MCF 10A (cell line): Measurements from ENCODE around the gene DNMBP. TPM values are rescaled to one million over a fixed set of nuclear protein-coding genes. Genes with fewer than 3 reads are reported as not detected.
"Not testable (repeated sequence)": the region's sequence is repeated elsewhere in the genome, so short reads cannot be mapped to it uniquely, and the experiment has no call there.

ENCODE experiments used
- BruUV-seq: library from RNA; stranded (reverse); fragments of 400-500 nt; replicated peaks from 2 replicates; lab custom pipeline; 2021; lab: Mats Ljungman, UMichigan
- CTCF ChIA-PET: fragments of 300-600 bp; sonication (Branson Sonifier 250); formaldehyde crosslinking; extraction: SDS; loops from one replicate; lab custom pipeline; 2021; ENCODE audit warnings: antibody characterized with exemption, inconsistent platforms; lab: Yijun Ruan, JAX
- POLR2A ChIA-PET: fragments of 300-600, 350-650 bp; sonication (Branson Sonifier 250); formaldehyde crosslinking; extraction: SDS; loops from one replicate; lab custom pipeline; 2020; ENCODE audit warnings: antibody characterized with exemption, inconsistent platforms; lab: Yijun Ruan, JAX
- DNase-seq: peaks from one replicate; pipeline ENCODE4 v3.0.0-alpha.2; 2018; ENCODE audit not compliant: unreplicated experiment
- H3K27ac Mint-ChIP-seq: one replicate; pipeline ENCODE4 v1.8.0; 2022; ENCODE audit warnings: mild to moderate bottlenecking, low read depth, mixed read lengths; ENCODE audit not compliant: unreplicated experiment
- H3K27me3 Mint-ChIP-seq: one replicate; pipeline ENCODE4 v1.8.0; 2022; ENCODE audit warnings: mixed read lengths; ENCODE audit not compliant: insufficient read depth, unreplicated experiment
- H3K36me3 Mint-ChIP-seq: one replicate; pipeline ENCODE4 v1.8.0; 2022; ENCODE audit warnings: mild to moderate bottlenecking, moderate library complexity, mixed read lengths; ENCODE audit not compliant: insufficient read depth, unreplicated experiment
- H3K4me1 Mint-ChIP-seq: one replicate; pipeline ENCODE4 v1.8.0; 2022; ENCODE audit warnings: mixed read lengths; ENCODE audit not compliant: insufficient read depth, unreplicated experiment
- H3K4me3 Mint-ChIP-seq: one replicate; pipeline ENCODE4 v1.8.0; 2022; ENCODE audit warnings: mild to moderate bottlenecking, moderate library complexity, mixed read lengths; ENCODE audit not compliant: unreplicated experiment
- H3K9me3 Mint-ChIP-seq: one replicate; pipeline ENCODE4 v1.8.0; 2022; ENCODE audit warnings: mixed read lengths; ENCODE audit not compliant: unreplicated experiment
- CTCF ChIP-seq: fragments of 200-600 bp; IDR thresholded peaks from one replicate; pipeline ENCODE4 v1.8.0; 2022; ENCODE audit warnings: antibody characterized with exemption, mild to moderate bottlenecking; ENCODE audit not compliant: unreplicated experiment
- intact Hi-C: fragments of 100-400 bp; cut with micrococcal nuclease; formaldehyde crosslinking; loops from 2 replicates; pipeline ENCODE4 v1.14.1; 2022
- total RNA-seq: library from RNA; stranded (reverse); gene quantifications from 2 replicates; pipeline ENCODE4 v1.2.3, GENCODE V29; 2022

The DNMBP gene
- total RNA-seq, 1 experiment from 2014 or later, result 11.3 TPM

GRCh38 chr10:100020142-100020885, 10.6 kb upstream of the DNMBP start:
- POLR2A ChIA-PET, result interaction anchor here (0.8 to 1.3 kb wide), 2 partner anchors 10 to 22 kb away, joined by 3 to 5 read pairs; partner anchors contain the start of gene DNMBP
- CTCF ChIA-PET, result interaction anchor here (4.1 kb wide), 1 partner anchor 26 kb away, joined by 20 read pairs; no protein-coding TSS in a partner anchor
- H3K27ac Mint-ChIP-seq, result no peak overlapping the region

GRCh38 chr10:100019787-100020141, 10.0 kb upstream of the DNMBP start:
- H3K4me3 Mint-ChIP-seq, result no peak overlapping the region
- no peak for DNase-seq
- intact Hi-C loops, result no loop called here
- H3K4me1 Mint-ChIP-seq, result no peaks in the 10 kb centered on the region
- H3K27ac Mint-ChIP-seq, result no peak overlapping the region
- CTCF ChIA-PET, result interaction anchor here (2.4 kb wide), 1 partner anchor 10 kb away, joined by 10 read pairs; the partner anchor contains the start of gene DNMBP
- H3K36me3 Mint-ChIP-seq, result no peaks in the 10 kb centered on the region
- BruUV-seq, result no TSS peak
- H3K9me3 Mint-ChIP-seq, result no peaks in the 10 kb centered on the region
- H3K27me3 Mint-ChIP-seq, result no peaks in the 10 kb centered on the region
- no peak for TF ChIP-seq CTCF
- POLR2A ChIA-PET, result no interaction called here

More at GRCh38 chr10:100020142-100020885, 10.6 kb upstream of the DNMBP start:
- DNase-seq, result no peak
- no peak for TF ChIP-seq CTCF
- no peaks in the 10 kb centered on the region for H3K36me3 Mint-ChIP-seq
- H3K9me3 Mint-ChIP-seq, result no peaks in the 10 kb centered on the region
- no TSS peak for BruUV-seq
- no peaks in the 10 kb centered on the region for H3K27me3 Mint-ChIP-seq
- intact Hi-C loops, result no loop called here
- no peak overlapping the region for H3K4me3 Mint-ChIP-seq
- H3K4me1 Mint-ChIP-seq, result no peaks in the 10 kb centered on the region

DNA sequence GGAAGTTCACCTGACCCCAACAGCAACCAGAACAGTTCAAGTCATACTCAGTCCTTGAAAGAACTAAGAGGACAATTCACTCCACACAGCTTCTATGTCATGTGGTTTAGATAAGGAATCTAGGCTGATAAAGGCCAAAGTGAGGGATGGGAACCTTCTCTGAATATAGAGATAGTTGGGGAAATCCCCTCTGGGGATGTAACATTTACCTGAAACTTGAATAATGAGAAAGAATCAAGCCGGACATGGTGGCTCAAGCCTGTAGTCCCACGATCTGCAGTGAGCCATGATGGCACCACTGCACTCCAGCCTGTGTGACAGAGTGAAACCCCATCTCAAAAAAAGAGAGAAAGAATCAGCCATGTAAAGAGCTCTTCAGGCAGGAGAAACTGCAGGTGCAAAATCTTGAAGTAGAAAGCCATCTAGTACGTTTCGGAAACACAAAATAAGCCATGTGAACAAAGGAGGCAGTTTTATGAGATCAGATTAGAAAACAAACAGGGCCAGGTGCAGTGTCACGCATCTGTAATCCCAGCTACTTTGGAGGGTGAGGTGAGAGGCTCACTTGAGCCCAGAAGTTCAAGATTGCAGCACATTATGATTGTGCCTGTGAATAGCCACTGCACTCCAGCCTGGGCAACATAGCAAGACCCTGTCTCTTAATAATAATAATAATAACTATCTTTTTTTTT, 4.5 kb upstream of the DNMBP start:
- Mint-ChIP-seq H3K27ac (no peak overlapping the region), H3K4me3 (no peak overlapping the region), H3K4me1 (peaks cover 10% of the 10 kb centered on the region), H3K27me3 (no peaks in the 10 kb centered on the region), H3K9me3 (no peaks in the 10 kb centered on the region), H3K36me3 (no peaks in the 10 kb centered on the region)
- no peak for TF ChIP-seq CTCF
- intact Hi-C loops, result no loop called here
- BruUV-seq, result no TSS peak
- ChIA-PET POLR2A (interaction anchor here (0.7 to 23.3 kb wide), 4 partner anchors 8 to 360 kb away, joined by 3 to 547 read pairs (median 91); no protein-coding TSS in a partner anchor), CTCF (interaction anchor here (0.7 to 1.7 kb wide), 2 partner anchors 11 to 38 kb away, joined by 3 to 4 read pairs; no protein-coding TSS in a partner anchor)
- DNase-seq, result no peak

DNA sequence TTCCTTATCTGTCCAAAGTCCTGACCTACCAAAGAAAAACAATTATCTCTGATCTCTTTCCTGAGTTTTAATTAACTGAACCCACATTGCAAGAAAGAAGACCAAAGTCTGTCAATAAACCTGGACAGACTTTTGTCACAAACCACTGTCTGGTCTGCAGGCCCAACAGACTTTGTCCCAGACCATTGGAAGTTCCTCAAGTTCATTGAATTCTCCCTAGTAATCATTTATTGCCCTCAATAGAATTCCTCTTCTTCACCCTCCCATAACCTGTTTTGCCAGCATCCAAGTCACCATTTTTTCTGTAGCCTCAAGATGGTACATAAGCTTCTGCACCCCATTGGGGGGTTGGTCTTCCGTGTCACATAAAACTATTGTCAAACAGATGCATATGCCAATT, 3.9 kb upstream of the DNMBP start:
- Mint-ChIP-seq H3K27me3 (no peaks in the 10 kb centered on the region), H3K4me1 (peaks cover 10% of the 10 kb centered on the region), H3K27ac (no peak overlapping the region), H3K36me3 (no peaks in the 10 kb centered on the region), H3K9me3 (no peaks in the 10 kb centered on the region), H3K4me3 (no peak overlapping the region)
- DNase-seq, result no peak
- no peak for TF ChIP-seq CTCF
- intact Hi-C loops, result no loop called here
- CTCF ChIA-PET, result interaction anchor here (1.7 kb wide), 1 partner anchor 37 kb away, joined by 4 read pairs; no protein-coding TSS in a partner anchor
- BruUV-seq, result no TSS peak
- POLR2A ChIA-PET, result interaction anchor here (0.7 to 23.3 kb wide), 5 partner anchors 9 to 360 kb away, joined by 3 to 547 read pairs (median 3); no protein-coding TSS in a partner anchor

- CTCF ChIA-PET, result interaction anchor here (0.7 to 1.9 kb wide), 4 partner anchors 33 to 1574 kb away, joined by 3 to 7 read pairs (median 4); no protein-coding TSS in a partner anchor
Observed at GRCh38 chr10:100011906-100012305, 2.2 kb upstream of the DNMBP start.

More at GRCh38 chr10:100011906-100012305, 2.2 kb upstream of the DNMBP start:
- H3K9me3 Mint-ChIP-seq, H3K4me3 Mint-ChIP-seq, H3K27me3 Mint-ChIP-seq, DNase-seq, H3K36me3 Mint-ChIP-seq, H3K27ac Mint-ChIP-seq, BruUV-seq: not testable (repeated sequence)
- intact Hi-C loops, result loop anchor here (2.0 kb wide), 1 partner anchor 35 kb away; no protein-coding TSS in a partner anchor
- POLR2A ChIA-PET, result interaction anchor here (9.7 to 23.3 kb wide), 2 partner anchors 30 to 34 kb away, joined by 179 to 547 read pairs; no protein-coding TSS in a partner anchor
- peaks cover 23% of the 10 kb centered on the region for H3K4me1 Mint-ChIP-seq
